HG02642 (cell line): ENCODE measurements around the gene ABCA10.
"Not testable (repeated sequence)": the region's sequence is repeated elsewhere in the genome, so short reads cannot be mapped to it uniquely, and the experiment has no call there.

ENCODE experiments used
- ATAC-seq: cut with Tn5 transposase; IDR thresholded peaks from one replicate; pipeline ENCODE4 v1.9.1; 2021; ENCODE audit warnings: mild to moderate bottlenecking; ENCODE audit not compliant: unreplicated experiment, poor library complexity

Gene ABCA10, protein sequence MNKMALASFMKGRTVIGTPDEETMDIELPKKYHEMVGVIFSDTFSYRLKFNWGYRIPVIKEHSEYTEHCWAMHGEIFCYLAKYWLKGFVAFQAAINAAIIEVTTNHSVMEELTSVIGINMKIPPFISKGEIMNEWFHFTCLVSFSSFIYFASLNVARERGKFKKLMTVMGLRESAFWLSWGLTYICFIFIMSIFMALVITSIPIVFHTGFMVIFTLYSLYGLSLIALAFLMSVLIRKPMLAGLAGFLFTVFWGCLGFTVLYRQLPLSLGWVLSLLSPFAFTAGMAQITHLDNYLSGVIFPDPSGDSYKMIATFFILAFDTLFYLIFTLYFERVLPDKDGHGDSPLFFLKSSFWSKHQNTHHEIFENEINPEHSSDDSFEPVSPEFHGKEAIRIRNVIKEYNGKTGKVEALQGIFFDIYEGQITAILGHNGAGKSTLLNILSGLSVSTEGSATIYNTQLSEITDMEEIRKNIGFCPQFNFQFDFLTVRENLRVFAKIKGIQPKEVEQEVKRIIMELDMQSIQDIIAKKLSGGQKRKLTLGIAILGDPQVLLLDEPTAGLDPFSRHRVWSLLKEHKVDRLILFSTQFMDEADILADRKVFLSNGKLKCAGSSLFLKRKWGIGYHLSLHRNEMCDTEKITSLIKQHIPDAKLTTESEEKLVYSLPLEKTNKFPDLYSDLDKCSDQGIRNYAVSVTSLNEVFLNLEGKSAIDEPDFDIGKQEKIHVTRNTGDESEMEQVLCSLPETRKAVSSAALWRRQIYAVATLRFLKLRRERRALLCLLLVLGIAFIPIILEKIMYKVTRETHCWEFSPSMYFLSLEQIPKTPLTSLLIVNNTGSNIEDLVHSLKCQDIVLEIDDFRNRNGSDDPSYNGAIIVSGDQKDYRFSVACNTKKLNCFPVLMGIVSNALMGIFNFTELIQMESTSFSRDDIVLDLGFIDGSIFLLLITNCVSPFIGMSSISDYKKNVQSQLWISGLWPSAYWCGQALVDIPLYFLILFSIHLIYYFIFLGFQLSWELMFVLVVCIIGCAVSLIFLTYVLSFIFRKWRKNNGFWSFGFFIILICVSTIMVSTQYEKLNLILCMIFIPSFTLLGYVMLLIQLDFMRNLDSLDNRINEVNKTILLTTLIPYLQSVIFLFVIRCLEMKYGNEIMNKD (N-terminal part only)

GRCh38 chr17:69228576-69228975, at the start of gene ABCA10:
Gene ABCA10 (minus strand): TSS chr17:69228824. CDS start chr17:69225358, 3,466 bp downstream.
- ATAC-seq: no peak

- not testable (repeated sequence) for ATAC-seq
Observed at GRCh38 chr17:69276279-69276678, 47.7 kb upstream of the ABCA10 start.

DNA sequence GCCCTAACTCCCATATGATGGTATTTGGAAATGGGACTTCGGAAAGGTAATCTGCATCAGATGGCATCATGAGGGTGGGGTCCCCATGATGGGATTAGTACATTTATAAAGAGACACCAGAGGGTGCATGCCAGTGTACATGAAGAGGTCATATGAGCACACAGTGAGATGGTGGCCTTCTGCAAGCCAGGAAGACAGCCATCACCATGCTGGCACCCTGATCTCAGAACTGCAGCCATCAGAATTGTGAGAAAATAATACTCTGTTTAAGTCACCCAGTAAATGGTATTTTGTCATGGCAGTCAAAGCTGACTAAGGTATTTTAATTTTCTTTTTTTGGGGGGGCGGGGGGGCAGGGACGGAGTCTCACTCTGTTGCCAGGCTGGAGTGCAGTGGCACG, 47.1 kb upstream of the ABCA10 start:
- ATAC-seq: no peak

GRCh38 chr17:69271023-69271422, 42.4 kb upstream of the ABCA10 start:
- ATAC-seq: no peak

DNA sequence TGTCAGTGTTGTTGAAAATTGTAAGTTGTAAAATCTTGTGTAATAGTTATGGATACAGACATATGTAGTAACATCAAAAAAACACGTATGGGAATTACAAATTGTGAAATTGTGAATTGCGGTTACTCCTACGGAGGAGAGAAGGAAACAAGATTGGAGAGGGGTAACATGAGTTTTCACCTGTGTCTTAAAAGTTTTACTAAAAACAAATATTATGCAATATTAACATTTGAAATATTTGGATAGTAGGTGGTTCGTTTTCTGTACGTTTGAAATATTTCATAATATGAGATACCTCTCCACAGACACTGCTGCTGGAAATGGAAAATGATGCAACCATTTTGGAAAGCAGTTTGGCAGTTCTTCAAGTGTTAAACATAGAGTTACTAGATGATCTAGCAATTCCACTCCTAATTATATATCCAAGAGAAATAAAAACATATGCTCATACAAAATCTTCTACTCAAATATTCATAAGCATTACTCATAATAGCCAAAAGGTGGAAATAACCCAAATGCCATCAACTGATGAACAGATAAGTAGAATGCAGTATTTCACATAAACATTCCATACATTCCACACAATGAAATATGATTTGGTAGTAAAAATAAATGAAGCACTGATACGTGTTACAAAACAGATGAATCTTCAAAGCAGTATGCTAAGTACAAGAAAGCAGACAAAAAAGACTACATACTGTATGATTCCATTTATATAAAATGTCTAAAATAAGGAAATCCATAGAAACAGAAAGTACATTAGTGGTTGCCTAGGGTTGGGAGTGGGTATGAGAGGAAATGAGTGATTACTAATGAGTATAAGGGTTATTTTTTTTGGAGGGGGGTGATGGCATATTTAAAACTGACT, 40.7 kb upstream of the ABCA10 start:
- ATAC-seq: no peak

GRCh38 chr17:69268543-69269014, 40.0 kb upstream of the ABCA10 start:
- no peak for ATAC-seq

- ATAC-seq: no peak
Observed at GRCh38 chr17:69267219-69267618, 38.6 kb upstream of the ABCA10 start.

DNA sequence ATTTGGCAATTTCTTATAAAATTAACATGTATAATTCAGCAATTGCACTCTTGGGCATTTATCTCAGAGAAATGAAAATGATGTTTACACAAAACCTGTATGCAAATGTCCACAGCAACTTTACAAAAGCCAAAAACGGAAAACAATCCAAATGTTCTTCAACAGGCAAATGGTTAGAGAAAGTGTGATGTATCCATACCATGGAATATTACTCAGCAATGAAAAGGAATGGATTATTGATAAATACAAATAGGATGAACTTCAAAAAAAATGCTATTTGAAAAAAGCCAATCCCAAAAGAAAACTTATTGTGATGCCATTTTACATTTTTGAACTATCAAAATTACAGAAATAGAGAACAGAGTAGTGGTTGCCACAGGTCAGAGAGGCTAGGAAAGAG, 37.2 kb upstream of the ABCA10 start:
- ATAC-seq: no peak

GRCh38 chr17:69254187-69254586, 25.6 kb upstream of the ABCA10 start:
- ATAC-seq: no peak

DNA sequence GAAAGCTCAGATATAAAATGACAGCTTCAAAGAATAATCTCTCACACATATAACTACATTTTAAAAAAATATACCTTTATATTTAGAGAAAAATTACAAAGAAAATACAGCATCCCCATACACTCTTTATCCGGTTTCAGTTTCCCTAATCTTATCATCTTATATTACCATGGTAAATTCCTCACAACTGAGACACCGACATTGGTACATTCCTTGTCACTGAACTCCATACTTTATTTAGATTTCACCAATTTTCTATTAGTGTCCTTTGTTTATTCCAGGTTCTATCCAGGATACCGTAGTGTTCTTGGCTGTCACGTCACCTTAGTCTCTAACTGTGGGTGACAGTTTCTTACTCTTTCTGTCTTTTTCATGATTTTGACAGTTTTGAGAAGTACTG, 22.0 kb upstream of the ABCA10 start:
- ATAC-seq: no peak

GRCh38 chr17:69246726-69247375, 18.2 kb upstream of the ABCA10 start:
- no peak for ATAC-seq

DNA sequence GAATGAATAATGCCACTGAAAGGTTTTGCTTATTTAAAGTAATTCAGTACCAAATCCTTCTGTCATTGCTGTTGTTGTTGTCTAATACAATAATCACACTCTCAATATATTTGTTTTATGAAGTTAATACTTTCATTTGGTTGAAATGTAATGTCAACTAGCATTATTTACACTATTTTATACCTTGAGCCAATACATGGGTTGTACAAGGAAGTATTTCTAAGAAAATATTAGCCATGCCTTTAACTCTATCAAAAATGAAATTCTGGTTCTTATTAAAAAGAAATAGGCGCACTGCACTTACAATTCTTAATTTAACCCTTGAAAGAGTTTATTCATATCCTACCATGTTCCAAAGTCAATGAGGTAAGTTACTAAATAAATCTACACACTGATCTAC, 17.6 kb upstream of the ABCA10 start:
- ATAC-seq: no peak

- ATAC-seq: no peak
Observed at GRCh38 chr17:69245617-69246016, 17.0 kb upstream of the ABCA10 start.

DNA sequence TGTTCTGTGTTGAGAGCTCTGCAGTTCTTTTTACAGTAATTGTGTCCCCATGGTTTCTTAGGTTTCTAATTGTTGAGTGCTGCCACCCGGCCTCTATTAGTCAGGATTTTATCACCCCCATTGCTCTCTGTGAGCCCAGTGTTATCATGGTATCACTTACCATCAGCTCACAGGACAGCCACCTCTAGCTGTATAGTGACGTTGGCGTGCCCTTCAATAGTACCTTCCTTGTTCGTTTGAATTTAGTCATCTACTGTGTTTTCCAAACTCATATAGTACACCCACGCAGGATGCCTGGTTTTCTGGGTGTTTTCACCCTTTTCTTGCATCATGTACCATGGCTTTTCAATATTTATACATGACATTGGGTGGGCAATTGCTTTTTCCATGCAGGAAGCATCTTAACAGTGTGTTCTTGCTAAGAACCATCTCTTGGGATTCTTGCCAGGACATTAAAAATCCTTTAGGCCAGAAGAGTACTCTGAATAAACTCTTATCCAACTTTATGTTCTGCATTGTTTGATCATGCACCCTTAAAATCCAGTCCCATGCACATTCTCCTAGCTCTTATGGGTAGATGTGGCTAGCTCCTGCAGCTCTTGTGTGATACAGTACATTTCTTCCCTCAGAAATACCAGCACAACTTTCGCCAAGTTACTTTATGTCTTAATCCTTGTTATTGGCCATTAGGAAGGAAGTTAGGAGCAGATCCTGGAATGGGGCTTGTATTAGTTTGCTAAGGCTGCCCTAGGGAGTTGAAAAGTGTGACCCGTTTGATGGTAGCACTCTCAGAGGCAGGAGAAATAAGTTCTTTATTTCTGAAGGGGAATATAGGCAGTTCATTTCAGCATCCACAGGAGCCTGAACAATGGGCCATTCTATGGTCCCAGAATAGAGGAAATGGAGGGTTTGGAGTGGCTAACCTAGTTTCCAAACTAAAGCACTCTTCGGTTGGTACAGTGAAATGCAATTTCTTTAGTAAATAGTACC, 11.3 kb upstream of the ABCA10 start:
- ATAC-seq: no peak

- ATAC-seq: no peak
Observed at GRCh38 chr17:69236946-69237345, 8.3 kb upstream of the ABCA10 start.

- no peak for ATAC-seq
Observed at GRCh38 chr17:69236464-69236863, 7.8 kb upstream of the ABCA10 start.

DNA sequence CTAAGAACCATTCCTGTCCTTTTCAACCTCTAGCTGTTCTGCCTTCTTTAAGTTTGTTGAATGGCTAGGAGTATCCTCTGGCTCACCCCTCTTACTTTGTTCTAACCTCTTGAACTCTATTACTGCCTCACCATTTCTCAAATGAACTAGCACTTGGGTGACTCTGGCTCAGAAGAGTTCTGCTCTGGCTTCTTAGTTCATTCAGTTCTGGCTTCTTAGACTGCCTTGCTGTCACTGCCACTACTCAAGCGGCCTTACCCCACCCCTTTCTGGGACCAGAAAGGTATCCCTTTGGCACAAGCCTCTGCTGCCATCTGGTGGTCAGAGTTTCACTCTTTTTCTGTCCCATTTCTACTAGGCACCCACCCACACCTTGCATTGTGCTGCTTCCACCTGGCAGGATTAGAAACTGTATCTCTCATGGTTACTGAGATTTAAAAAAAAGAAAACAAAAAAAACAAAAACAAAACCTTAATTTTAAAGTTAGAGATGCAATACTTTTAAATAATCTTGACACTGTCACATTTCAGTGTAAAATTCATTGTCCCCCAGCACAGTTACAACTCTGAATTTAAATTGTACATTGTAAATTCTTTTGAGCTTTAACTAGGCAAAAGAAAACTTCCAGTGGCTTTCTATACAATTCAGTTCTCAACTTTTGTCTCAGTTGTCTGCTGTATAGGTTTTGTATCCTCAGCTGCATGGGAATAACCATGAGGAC, 6.9 kb upstream of the ABCA10 start:
- peak; percentile 92 for ATAC-seq
